ENCODE results near the gene PAM. TPM values are rescaled to one million over a fixed set of nuclear protein-coding genes. Genes with fewer than 3 reads are reported as not detected.
A peak's percentile ranks its signal among the peaks of the same experiment; 100 is the strongest.

PAM gene
- total RNA-seq, 2 donors from 2014 or later: 32.9 to 38.2 TPM

DNA sequence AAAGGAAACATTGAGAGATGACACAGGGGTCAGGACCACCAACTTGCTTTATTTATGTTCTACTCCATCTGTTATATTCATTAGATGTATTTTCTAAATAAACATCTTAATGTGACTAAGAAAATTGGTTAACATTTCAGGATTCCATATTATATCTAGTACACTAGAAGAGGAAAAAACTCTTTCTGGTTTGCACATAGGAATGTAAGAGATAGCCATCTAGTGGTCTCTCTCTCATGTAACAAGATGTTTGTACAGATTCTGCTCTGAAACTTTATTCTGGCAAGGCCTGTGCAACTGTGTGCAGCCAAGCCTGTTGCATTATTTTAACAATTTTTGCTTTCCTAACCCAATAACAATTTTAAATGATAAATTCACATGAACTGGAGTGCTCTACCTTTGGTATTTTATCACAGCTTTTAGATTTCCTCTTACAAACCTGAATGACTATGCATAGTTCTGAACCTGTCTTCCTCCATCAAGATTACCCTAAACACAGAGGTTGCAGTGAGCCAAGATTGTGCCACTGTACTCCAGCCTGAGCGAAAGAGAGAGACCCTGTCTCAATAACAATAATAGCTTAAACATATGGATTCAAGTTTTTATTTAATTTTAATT is 216.7 kb downstream of the PAM start:
- Mint-ChIP-seq H3K4me3 (no peak overlapping the region), H3K27me3 (ENCODE audit: insufficient read depth) (no peaks in the 10 kb centered on the region), H3K27ac (no peak overlapping the region), H3K36me3 (ENCODE audit: low read depth) (no peaks in the 10 kb centered on the region), H3K4me1 (peaks cover 6% of the 10 kb centered on the region), H3K9me3 (no peaks in the 10 kb centered on the region)
- H3K4me3 ChIP-seq (ENCODE audit: low read length): no peak overlapping the region
- no peaks in the 10 kb centered on the region for H3K9me3 ChIP-seq (ENCODE audit: control insufficient read depth, low read length)
- DNase-seq: no peak
- TF ChIP-seq, protein P1, sequence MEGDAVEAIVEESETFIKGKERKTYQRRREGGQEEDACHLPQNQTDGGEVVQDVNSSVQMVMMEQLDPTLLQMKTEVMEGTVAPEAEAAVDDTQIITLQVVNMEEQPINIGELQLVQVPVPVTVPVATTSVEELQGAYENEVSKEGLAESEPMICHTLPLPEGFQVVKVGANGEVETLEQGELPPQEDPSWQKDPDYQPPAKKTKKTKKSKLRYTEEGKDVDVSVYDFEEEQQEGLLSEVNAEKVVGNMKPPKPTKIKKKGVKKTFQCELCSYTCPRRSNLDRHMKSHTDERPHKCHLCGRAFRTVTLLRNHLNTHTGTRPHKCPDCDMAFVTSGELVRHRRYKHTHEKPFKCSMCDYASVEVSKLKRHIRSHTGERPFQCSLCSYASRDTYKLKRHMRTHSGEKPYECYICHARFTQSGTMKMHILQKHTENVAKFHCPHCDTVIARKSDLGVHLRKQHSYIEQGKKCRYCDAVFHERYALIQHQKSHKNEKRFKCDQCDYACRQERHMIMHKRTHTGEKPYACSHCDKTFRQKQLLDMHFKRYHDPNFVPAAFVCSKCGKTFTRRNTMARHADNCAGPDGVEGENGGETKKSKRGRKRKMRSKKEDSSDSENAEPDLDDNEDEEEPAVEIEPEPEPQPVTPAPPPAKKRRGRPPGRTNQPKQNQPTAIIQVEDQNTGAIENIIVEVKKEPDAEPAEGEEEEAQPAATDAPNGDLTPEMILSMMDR (conservative IDR thresholded peaks at IDR 0.05): peak; percentile 55
- H3K4me1 ChIP-seq (ENCODE audit: control insufficient read depth, insufficient read depth, low read length): no peaks in the 10 kb centered on the region
- 100% methylated on average over 1 of the region's 1 CpG; no CpG with 5 or more reads in 1 of the 2 experiments for WGBS, 2 experiments (ENCODE audit: insufficient coverage in 1 of 2, insufficient read length in 1 of 2)
- H3K36me3 ChIP-seq (ENCODE audit: control insufficient read depth, insufficient read depth, low read length): no peaks in the 10 kb centered on the region
- no peaks in the 10 kb centered on the region for H3K27me3 ChIP-seq (ENCODE audit: control insufficient read depth, insufficient read depth, low read length, poor library complexity, severe bottlenecking)
- H3K27ac ChIP-seq (ENCODE audit: low read depth, low read length): no peak overlapping the region
- H3K9ac ChIP-seq (ENCODE audit: extremely low read depth, low read length, poor library complexity, severe bottlenecking): no peak overlapping the region

DNA sequence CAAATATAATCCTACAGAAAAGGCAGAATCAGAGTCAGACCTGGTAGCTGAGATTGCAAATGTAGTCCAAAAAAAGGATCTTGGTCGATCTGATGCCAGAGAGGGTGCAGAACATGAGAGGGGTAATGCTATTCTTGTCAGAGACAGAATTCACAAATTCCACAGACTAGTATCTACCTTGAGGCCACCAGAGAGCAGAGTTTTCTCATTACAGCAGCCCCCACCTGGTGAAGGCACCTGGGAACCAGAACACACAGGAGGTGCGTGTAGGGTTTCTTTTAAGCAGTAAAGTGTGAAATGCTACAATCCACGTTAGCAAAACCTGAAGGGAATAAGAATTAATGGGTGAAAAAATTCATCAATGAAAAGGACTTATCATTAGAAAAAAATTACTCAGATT is 219.1 kb downstream of the PAM start:
- Mint-ChIP-seq H3K4me3 (no peak overlapping the region), H3K27ac (no peak overlapping the region)

DNA sequence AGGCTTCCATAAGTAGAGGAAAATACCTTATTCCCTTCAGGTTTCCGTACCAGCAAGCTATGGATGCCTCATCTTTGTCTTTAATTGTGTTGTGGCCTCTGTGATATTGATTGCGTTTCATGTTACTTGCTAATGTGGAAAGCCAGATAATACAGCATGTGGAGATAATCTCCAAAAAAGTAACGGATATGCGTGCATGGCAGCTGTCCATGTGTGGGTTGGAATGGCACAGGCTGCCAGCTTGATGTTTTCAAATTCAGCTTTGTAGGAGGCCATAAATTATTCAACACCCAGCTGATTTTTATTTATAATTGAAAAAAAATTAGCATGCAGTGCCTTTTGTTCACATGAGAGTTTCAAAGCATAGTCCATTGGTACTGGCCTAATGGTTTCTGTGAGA is 219.9 kb downstream of the PAM start:
- H3K27ac ChIP-seq (ENCODE audit: low read depth, low read length): peak overlapping the region; percentile 40
- Mint-ChIP-seq H3K27ac (no peak overlapping the region), H3K4me3 (no peak overlapping the region), H3K27me3 (ENCODE audit: insufficient read depth) (no peaks in the 10 kb centered on the region), H3K36me3 (ENCODE audit: low read depth) (no peaks in the 10 kb centered on the region), H3K4me1 (peaks cover 6% of the 10 kb centered on the region), H3K9me3 (no peaks in the 10 kb centered on the region)
- no peaks in the 10 kb centered on the region for H3K36me3 ChIP-seq (ENCODE audit: control insufficient read depth, insufficient read depth, low read length)
- no peak for DNase-seq
- H3K9me3 ChIP-seq (ENCODE audit: control insufficient read depth, low read length): no peaks in the 10 kb centered on the region
- H3K4me3 ChIP-seq (ENCODE audit: low read length): no peak overlapping the region
- TF ChIP-seq, protein P1 (conservative IDR thresholded peaks at IDR 0.05): no peak
- H3K4me1 ChIP-seq (ENCODE audit: control insufficient read depth, insufficient read depth, low read length): no peaks in the 10 kb centered on the region
- H3K27me3 ChIP-seq (ENCODE audit: control insufficient read depth, insufficient read depth, low read length, poor library complexity, severe bottlenecking): no peaks in the 10 kb centered on the region
- H3K9ac ChIP-seq (ENCODE audit: extremely low read depth, low read length, poor library complexity, severe bottlenecking): no peak overlapping the region
- WGBS, 2 experiments (ENCODE audit: insufficient coverage in 1 of 2, insufficient read length in 1 of 2): 98 to 100% methylated on average over 2 to 4 of the region's 4 CpGs

More for the DNA sequence above, 219.1 kb downstream of the PAM start:
- no peaks in the 10 kb centered on the region for H3K9me3 ChIP-seq (ENCODE audit: control insufficient read depth, low read length)
- H3K9ac ChIP-seq (ENCODE audit: extremely low read depth, low read length, poor library complexity, severe bottlenecking): no peak overlapping the region
- no peaks in the 10 kb centered on the region for H3K9me3 Mint-ChIP-seq
- no peaks in the 10 kb centered on the region for H3K27me3 Mint-ChIP-seq (ENCODE audit: insufficient read depth)
- H3K27ac ChIP-seq (ENCODE audit: low read depth, low read length): no peak overlapping the region
- DNase-seq: peak; percentile 67
- H3K4me1 Mint-ChIP-seq: peaks cover 6% of the 10 kb centered on the region
- 78 to 90% methylated on average over 1 to 3 of the region's 3 CpGs for WGBS, 2 experiments (ENCODE audit: insufficient coverage in 1 of 2, insufficient read length in 1 of 2)
- no peaks in the 10 kb centered on the region for H3K27me3 ChIP-seq (ENCODE audit: control insufficient read depth, insufficient read depth, low read length, poor library complexity, severe bottlenecking)
- H3K36me3 Mint-ChIP-seq (ENCODE audit: low read depth): no peaks in the 10 kb centered on the region
- TF ChIP-seq, protein P1 (conservative IDR thresholded peaks at IDR 0.05): peak; percentile 70
- no peaks in the 10 kb centered on the region for H3K4me1 ChIP-seq (ENCODE audit: control insufficient read depth, insufficient read depth, low read length)
- H3K4me3 ChIP-seq (ENCODE audit: low read length): no peak overlapping the region
- H3K36me3 ChIP-seq (ENCODE audit: control insufficient read depth, insufficient read depth, low read length): no peaks in the 10 kb centered on the region
